AG09309 (cell line): ENCODE measurements around the gene RPS6KC1.
"Not testable (repeated sequence)": the region's sequence is repeated elsewhere in the genome, so short reads cannot be mapped to it uniquely, and the experiment has no call there.

Experiments
- DNase-seq: peaks from one replicate; pipeline ENCODE4 v3.0.0-alpha.2; 2010; ENCODE audit warnings: low read depth
- H3K4me3 ChIP-seq: 2 replicates; pipeline ENCODE4 v1.5.1; 2011; ENCODE audit warnings: mild to moderate bottlenecking, low read depth, low read length, moderate library complexity; ENCODE audit not compliant: control insufficient read depth
- TF ChIP-seq, protein P1 (sequence below): IDR thresholded peaks from 2 replicates; pipeline ENCODE4 v1.5.1; 2011; ENCODE audit warnings: mild to moderate bottlenecking, low read depth, low read length, inconsistent platforms; ENCODE audit not compliant: insufficient read depth, control insufficient read depth; ENCODE audit errors: missing control alignments

The RPS6KC1 gene

DNA sequence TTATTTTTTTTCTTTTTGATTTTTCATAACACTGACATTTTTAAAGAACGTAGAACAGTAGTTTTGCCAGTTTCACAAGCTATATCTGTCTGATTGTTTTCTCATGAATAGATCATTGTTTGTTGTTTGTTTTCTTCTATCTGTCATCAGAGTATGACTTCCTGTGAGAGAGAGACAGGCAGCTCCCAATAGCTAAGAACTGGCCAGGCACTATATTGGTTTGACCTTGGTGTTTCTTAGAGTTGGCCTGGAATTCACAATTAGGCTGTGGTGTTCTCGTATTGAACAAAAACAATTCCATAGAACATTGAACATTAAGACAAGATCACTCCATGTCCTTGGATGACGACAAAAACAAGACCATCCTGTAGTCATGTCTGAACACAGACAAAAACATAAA is 43.4 kb downstream of the RPS6KC1 start:
- TF ChIP-seq, protein P1, sequence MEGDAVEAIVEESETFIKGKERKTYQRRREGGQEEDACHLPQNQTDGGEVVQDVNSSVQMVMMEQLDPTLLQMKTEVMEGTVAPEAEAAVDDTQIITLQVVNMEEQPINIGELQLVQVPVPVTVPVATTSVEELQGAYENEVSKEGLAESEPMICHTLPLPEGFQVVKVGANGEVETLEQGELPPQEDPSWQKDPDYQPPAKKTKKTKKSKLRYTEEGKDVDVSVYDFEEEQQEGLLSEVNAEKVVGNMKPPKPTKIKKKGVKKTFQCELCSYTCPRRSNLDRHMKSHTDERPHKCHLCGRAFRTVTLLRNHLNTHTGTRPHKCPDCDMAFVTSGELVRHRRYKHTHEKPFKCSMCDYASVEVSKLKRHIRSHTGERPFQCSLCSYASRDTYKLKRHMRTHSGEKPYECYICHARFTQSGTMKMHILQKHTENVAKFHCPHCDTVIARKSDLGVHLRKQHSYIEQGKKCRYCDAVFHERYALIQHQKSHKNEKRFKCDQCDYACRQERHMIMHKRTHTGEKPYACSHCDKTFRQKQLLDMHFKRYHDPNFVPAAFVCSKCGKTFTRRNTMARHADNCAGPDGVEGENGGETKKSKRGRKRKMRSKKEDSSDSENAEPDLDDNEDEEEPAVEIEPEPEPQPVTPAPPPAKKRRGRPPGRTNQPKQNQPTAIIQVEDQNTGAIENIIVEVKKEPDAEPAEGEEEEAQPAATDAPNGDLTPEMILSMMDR: no peak
- no peak for DNase-seq
- no peak overlapping the region for H3K4me3 ChIP-seq

DNA sequence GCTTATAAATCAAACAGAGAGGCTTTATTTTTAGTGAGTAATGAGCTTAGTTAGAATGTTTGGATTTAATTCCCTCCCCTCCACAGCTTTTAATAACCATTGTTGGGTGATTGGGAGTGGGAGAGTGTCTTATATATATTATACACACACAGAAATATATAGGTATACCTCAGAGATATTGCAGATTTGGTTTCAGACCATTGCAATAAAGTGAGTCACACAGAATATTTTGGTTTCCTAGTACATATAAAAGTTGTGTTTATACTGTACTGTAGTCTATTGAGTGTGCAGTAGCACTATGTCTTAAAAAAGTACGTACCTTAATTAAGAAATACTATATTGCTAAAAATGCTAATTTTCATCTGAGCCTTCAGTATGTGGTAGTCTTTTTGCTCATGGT is 44.4 kb downstream of the RPS6KC1 start:
- TF ChIP-seq, protein P1: no peak
- no peak overlapping the region for H3K4me3 ChIP-seq
- DNase-seq: no peak

DNA sequence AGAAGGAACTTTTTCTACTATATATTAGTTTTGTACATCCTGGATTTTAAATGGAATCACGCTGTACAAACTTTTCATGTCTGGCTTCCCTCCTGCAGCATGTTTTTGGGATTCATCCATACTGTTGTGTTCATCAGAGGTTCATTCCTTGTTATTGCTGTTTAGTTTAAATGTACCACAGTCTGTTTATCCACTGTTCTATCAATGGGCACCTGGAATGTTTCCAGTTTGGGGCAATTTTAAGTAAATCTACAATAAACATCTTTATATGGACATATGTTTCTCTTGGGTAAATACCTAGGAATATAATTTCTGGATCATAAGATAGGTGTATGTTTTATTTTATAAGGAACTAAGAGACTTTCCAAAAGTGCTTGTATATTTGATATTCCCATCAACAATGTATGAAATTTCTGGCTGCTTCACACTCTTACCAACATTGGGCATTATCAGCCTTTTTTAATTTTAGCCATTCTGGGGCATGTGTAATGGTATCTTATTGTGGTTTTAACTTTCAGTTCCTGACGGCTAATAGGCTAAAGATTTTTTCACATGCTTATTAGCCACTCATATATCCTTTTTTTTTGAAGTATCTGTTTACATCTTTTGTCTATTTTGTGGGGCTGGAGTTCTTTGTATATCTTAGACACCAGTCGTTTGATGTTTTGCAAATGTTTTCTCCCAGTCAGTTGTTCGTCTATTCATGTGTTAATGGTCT is 48.8 kb downstream of the RPS6KC1 start:
- DNase-seq: no peak
- H3K4me3 ChIP-seq: no peak overlapping the region
- TF ChIP-seq, protein P1: no peak

DNA sequence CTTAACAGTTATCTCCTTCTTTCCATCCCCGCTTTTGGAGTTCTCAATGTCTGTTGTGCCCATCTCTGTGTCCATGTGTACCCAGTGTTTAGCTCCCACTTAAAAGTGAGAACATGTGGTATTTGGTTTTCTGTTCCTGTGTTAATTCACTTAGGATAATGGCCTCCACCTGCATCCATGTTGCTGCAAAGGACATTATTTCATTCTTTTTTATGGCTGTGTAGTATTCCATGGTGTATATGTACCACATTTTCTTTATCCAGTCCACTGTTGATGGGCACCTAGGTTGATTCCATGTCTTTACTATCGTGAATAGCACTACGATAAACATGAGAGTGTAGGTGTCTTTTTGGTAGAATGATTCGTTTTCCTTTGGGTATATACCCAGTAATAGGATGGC is 49.5 kb downstream of the RPS6KC1 start:
- DNase-seq, H3K4me3 ChIP-seq: not testable (repeated sequence)

DNA sequence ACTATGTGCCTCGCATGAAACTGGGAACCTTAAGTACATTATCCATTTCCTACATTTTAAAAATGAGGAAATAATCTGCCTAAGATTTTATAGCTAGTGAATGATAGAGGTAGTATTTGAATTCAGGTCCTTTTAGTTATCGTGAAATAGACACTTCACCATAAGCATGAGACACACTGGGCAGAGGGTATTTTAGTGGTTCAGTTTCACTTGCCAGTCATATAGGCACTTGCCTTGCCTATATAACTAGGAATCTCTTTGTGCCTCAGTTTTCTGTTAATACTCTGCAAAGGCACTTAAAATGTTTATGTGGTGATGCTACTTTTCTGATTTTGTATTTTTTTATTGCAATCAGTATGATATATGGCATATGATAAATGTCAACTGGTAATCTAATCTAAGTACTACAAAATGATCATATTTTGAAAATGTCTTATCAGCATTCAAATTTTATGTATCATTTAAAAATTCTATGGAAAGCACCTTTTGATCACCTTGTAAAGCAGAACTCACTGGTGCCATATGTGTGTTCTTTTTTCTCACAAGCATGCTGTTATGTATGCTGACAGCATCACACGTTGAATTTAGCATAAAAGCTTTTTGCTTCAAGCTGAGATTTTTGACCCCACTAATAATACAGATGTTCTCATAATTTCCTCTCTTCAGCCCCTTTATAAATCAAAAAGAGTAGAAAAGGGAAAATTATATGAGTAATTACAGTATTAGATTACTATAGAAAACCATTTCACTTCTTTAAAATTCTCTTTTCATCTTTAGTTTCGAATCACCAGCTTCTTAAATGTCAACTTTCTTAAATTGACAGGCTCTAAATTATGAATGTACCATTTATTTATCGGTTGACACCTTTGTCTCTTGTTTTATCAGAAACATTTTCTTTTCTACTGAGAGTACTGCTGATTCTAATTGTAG is 52.6 kb downstream of the RPS6KC1 start:
- H3K4me3 ChIP-seq: no peak overlapping the region
- TF ChIP-seq, protein P1: no peak
- DNase-seq: no peak

DNA sequence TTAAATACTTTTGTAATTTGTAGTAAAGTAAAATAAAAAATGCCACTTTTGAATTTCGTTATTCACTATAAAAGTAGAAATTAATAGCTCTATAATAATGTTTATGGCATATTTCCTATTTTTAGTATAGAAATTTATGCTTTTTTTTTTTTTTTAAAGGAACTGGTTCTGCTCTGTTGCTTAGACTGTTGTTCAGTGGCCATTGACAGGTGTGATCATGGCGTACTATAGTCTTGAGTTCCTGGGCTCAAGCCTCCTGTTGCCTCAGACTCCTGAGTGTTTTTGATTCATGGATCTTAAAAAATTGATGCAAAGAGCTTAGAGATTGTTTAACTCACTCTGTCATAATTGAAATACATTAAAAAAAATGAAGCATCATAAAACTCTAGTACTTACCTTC is 53.6 kb downstream of the RPS6KC1 start:
- H3K4me3 ChIP-seq: no peak overlapping the region
- TF ChIP-seq, protein P1: no peak
- DNase-seq: no peak

DNA sequence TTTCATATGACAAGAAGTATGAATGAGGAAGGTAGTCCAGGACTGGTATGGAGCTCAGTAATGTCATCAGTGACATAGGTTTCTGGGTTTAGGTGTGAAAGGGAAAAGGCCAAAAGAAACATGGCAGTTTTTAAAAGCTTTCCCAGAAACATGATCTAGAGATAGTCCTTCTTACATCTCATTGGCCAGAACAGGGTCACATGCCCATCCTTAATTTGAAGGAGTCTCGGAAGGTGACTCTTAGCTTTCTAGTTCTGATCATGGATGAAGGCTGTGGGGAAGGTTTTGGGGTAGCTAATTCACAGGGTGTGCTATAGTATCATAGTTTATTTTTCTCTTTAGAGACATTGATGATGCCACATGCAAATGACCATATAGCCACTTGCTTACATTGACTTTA is 55.3 kb downstream of the RPS6KC1 start:
- no peak overlapping the region for H3K4me3 ChIP-seq
- TF ChIP-seq, protein P1: no peak
- DNase-seq: no peak
